H1 (cell line): ENCODE measurements around the gene FAM149A. TPM values are rescaled to one million over a fixed set of nuclear protein-coding genes. Genes with fewer than 3 reads are reported as not detected.

ENCODE experiments used
- BACH1 ChIP-seq: IDR thresholded peaks from 2 replicates; pipeline ENCODE4 v1.6.1; 2012; ENCODE audit warnings: low read length, improper control_type of control experiment
- CHD2 ChIP-seq: IDR thresholded peaks from 2 replicates; pipeline ENCODE4 v1.6.1; 2012; ENCODE audit warnings: low read length, improper control_type of control experiment
- POLR2A ChIP-seq, 2 experiments: IDR thresholded peaks; 1 replicate in 1 of 2; 2 replicates in 1 of 2; pipeline ENCODE4 v1.6.1; 2011; ENCODE audit warnings: low read depth in 2 of 2, low read length in 2 of 2, mild to moderate bottlenecking in 2 of 2; ENCODE audit errors: control extremely low read depth in 1 of 2
- RAD21 ChIP-seq, 2 experiments: IDR thresholded peaks in 1 of 2; conservative IDR thresholded peaks in 1 of 2; 2 replicates each; pipeline ENCODE4 v1.6.1; 2011; ENCODE audit warnings: low read depth in 2 of 2, low read length in 2 of 2, improper control_type of control experiment in 1 of 2, inconsistent platforms in 1 of 2, mild to moderate bottlenecking in 1 of 2, moderate library complexity in 1 of 2
- TBP ChIP-seq: IDR thresholded peaks from 2 replicates; pipeline ENCODE4 v1.6.1; 2011; ENCODE audit warnings: low read depth, low read length, improper control_type of control experiment
- USF2 ChIP-seq: IDR thresholded peaks from 2 replicates; pipeline ENCODE4 v1.6.1; 2011; ENCODE audit warnings: low read length, improper control_type of control experiment
- YY1 ChIP-seq: IDR thresholded peaks from 2 replicates; pipeline ENCODE4 v1.6.1; 2011; ENCODE audit warnings: low read depth, mild to moderate bottlenecking, low read length
- polyA plus RNA-seq, 7 experiments: library from polyadenylated mRNA; depleted of rRNA in 3 of 7; stranded (reverse) in 5 of 7; unstranded in 2 of 7; fragments of >200 nt in 5 of 7; fragments of 200-250 nt in 2 of 7; gene quantifications; 1 replicate in 5 of 7; 2 replicates in 1 of 7; 4 replicates in 1 of 7; pipeline versions ENCODE4 v1.2.1 to v1.2.3, GENCODE V29; 2011 to 2013; ENCODE audit warnings: missing spikeins in 2 of 7, mixed read lengths in 2 of 7
- total RNA-seq: library from RNA; stranded (reverse); fragmentation: NEBNext Ultra II Directional; extraction: Animal tissue kit (Norgen Biotek cat#: 25700); gene quantifications from 2 replicates; pipeline ENCODE4 v1.2.1, GENCODE V29; 2021

FAM149A gene
- total and polyA plus RNA-seq, 2 of the 8 experiments (the other 6 are each of a cell fraction or from before 2014, with no cell fraction given): 6.1 to 8.5 TPM

- TF ChIP-seq RAD21 (IDR thresholded peaks at IDR 0.05 in 1 of 2, conservative IDR thresholded peaks at IDR 0.05 in 1 of 2; ENCODE audit: low read depth in 2 of 2, low read length in 2 of 2) (no peak), YY1 (no peak), BACH1 (no peak), TBP (no peak), POLR2A (IDR thresholded peaks at IDR 0.05; ENCODE audit: control extremely low read depth in 1 of 2, low read depth in 2 of 2, low read length in 2 of 2) (no peak), USF2 (no peak), CHD2 (no peak)
- TF ChIP-seq, all 59 proteins: peak for 0
Observed at GRCh38 chr4:186166852-186167512, 62.5 kb downstream of the FAM149A start (continued).
